K562 (cell line): Measurements from ENCODE around the gene TRMT112. TPM values are rescaled to one million over a fixed set of nuclear protein-coding genes. Genes with fewer than 3 reads are reported as not detected.

ENCODE experiments used
- GTF2E2 ChIP-seq: fragments of 200-800 bp; sonication (Bioruptor generic); IDR thresholded peaks from 2 replicates; pipeline ENCODE4 v1.6.1; 2016; ENCODE audit warnings: missing genetic modification characterization, missing compliant biosample characterization
- HDAC2 ChIP-seq: fragments of 450-650 bp; IDR thresholded peaks from 2 replicates; pipeline ENCODE4 v1.6.1; 2016; ENCODE audit warnings: mild to moderate bottlenecking
- NFATC3 ChIP-seq: fragments of 450-650 bp; IDR thresholded peaks from 2 replicates; pipeline ENCODE4 v1.6.1; 2017; ENCODE audit warnings: mild to moderate bottlenecking
- POLR2AphosphoS2 ChIP-seq: IDR thresholded peaks from 2 replicates; pipeline ENCODE4 v1.6.1; 2012; ENCODE audit warnings: low read length, improper control_type of control experiment
- PURB ChIP-seq: sonication (generic); formaldehyde crosslinking; IDR thresholded peaks from 2 replicates; pipeline ENCODE4 v1.9.0; 2021; ENCODE audit warnings: low read depth, mild to moderate bottlenecking, missing genetic modification reagents
- RAD21 ChIP-seq, 2 experiments: fragments of 250-450 bp in 1 of 2; fragments of 450-650 bp in 1 of 2; sonication (Bioruptor Pico) in 1 of 2; formaldehyde crosslinking in 1 of 2; IDR thresholded peaks in 1 of 2; conservative IDR thresholded peaks in 1 of 2; 2 replicates each; pipeline versions ENCODE4 v1.4.0 to v1.8.0; 2020 to 2022; ENCODE audit warnings: mild to moderate bottlenecking in 2 of 2, moderate library complexity in 1 of 2
- TAL1 ChIP-seq: fragments of 450-650 bp; IDR thresholded peaks from 2 replicates; pipeline ENCODE4 v1.6.1; 2016; ENCODE audit warnings: mild to moderate bottlenecking
- TBP ChIP-seq: optimal IDR thresholded peaks from 2 replicates; pipeline ENCODE3; 2011; ENCODE audit warnings: low read depth, low read length, improper control_type of control experiment
- TCF3 ChIP-seq: sonication (generic); formaldehyde crosslinking; IDR thresholded peaks from 2 replicates; pipeline ENCODE4 v1.4.0; 2020; ENCODE audit warnings: mild to moderate bottlenecking, missing genetic modification reagents
- ZNF143 ChIP-seq: sonication (generic); formaldehyde crosslinking; IDR thresholded peaks from 2 replicates; pipeline ENCODE4 v1.9.0; 2022; ENCODE audit warnings: mild to moderate bottlenecking, missing genetic modification reagents
- ZNF586 ChIP-seq: fragments of 450-650 bp; formaldehyde crosslinking; conservative IDR thresholded peaks from 2 replicates; pipeline ENCODE4 v1.4.0; 2020; ENCODE audit warnings: mild to moderate bottlenecking, moderate library complexity
- polyA plus RNA-seq, 8 experiments: library from polyadenylated mRNA; depleted of rRNA in 4 of 8; stranded (reverse) in 5 of 8; unstranded in 3 of 8; fragments of >200 nt; fragmentation: Nextera tagmentation in 2 of 8; fragmentation: Illumina TruSeq in 1 of 8; extraction: Ambion mirVana in 2 of 8; extraction: Trizol in 1 of 8; gene quantifications; 2 replicates each; pipeline versions ENCODE4 v1.2.1 to v1.2.3, GENCODE V29; 2011 to 2014; ENCODE audit warnings: inconsistent platforms in 1 of 8, missing spikeins in 1 of 8
- total RNA-seq, 7 experiments: library from RNA; depleted of rRNA in 6 of 7; stranded (reverse); fragments of >200 nt in 6 of 7; fragmentation: Illumina TruSeq in 2 of 7; extraction: Trizol in 2 of 7; gene quantifications; 2 replicates each; pipeline versions ENCODE4 v1.2.1 to v1.2.3, GENCODE V29; 2011 to 2021; ENCODE audit warnings: low replicate concordance in 1 of 7
- TF ChIP-seq, protein P1 (sequence below), 3 experiments: IDR thresholded peaks in 2 of 3; conservative IDR thresholded peaks in 1 of 3; 2 replicates each; pipeline ENCODE4 v1.5.1; 2011 to 2012; ENCODE audit warnings: low read length in 3 of 3, mild to moderate bottlenecking in 3 of 3, control low read depth in 2 of 3, improper control_type of control experiment in 1 of 3, inconsistent platforms in 1 of 3, low read depth in 1 of 3, mixed read lengths in 1 of 3, moderate library complexity in 1 of 3; ENCODE audit not compliant: insufficient read depth in 2 of 3
- TF ChIP-seq, protein P2 (sequence below), 2 experiments: fragments of 450-650 bp in 1 of 2; sonication (generic) in 1 of 2; formaldehyde crosslinking in 1 of 2; IDR thresholded peaks in 1 of 2; conservative IDR thresholded peaks in 1 of 2; 2 replicates each; pipeline versions ENCODE4 v1.6.1 to v1.8.1; 2016 to 2023; ENCODE audit warnings: mild to moderate bottlenecking in 2 of 2, moderate library complexity in 2 of 2, inconsistent platforms in 1 of 2, missing genetic modification reagents in 1 of 2
- TF ChIP-seq, protein P3 (sequence below): fragments of 200-800 bp; sonication (Bioruptor generic); IDR thresholded peaks from 2 replicates; pipeline ENCODE4 v1.6.1; 2016; ENCODE audit warnings: missing genetic modification characterization, missing compliant biosample characterization
- TF ChIP-seq, protein P4 (sequence below): IDR thresholded peaks from 3 replicates; pipeline ENCODE4 v1.6.1; 2011; ENCODE audit warnings: borderline replicate concordance, mild to moderate bottlenecking; ENCODE audit not compliant: insufficient read length, insufficient read depth

TRMT112 gene
- total and polyA plus RNA-seq, 9 of the 15 experiments (the other 6 are each of a cell fraction or from before 2014, with no cell fraction given): 162 to 444 (median 300) TPM

DNA sequence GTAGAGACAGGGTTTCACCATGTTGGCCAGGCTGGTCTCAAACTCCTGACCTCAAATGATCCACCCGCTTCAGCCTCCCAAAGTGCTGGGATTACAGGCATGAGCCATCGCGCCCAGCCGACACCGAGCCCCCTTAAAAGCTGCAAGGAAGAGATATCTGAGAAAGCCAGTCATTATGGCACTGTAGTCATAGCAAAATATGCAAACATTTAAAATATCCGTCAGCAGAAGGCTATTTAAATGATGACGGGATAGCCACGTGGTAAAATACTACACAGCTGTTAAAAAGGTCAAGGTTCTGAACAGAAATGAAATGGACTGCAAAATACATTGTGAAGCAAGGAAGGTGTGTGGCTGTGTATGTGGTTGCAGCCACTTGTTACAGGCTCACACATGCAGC is 16.2 kb upstream of the TRMT112 start (continued):
- no peak for TF ChIP-seq RAD21 (CRISPR knock-in tag; conservative IDR thresholded peaks at IDR 0.05 in 1 of 2, IDR thresholded peaks at IDR 0.05 in 1 of 2)
- TF ChIP-seq, protein P1, sequence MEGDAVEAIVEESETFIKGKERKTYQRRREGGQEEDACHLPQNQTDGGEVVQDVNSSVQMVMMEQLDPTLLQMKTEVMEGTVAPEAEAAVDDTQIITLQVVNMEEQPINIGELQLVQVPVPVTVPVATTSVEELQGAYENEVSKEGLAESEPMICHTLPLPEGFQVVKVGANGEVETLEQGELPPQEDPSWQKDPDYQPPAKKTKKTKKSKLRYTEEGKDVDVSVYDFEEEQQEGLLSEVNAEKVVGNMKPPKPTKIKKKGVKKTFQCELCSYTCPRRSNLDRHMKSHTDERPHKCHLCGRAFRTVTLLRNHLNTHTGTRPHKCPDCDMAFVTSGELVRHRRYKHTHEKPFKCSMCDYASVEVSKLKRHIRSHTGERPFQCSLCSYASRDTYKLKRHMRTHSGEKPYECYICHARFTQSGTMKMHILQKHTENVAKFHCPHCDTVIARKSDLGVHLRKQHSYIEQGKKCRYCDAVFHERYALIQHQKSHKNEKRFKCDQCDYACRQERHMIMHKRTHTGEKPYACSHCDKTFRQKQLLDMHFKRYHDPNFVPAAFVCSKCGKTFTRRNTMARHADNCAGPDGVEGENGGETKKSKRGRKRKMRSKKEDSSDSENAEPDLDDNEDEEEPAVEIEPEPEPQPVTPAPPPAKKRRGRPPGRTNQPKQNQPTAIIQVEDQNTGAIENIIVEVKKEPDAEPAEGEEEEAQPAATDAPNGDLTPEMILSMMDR (IDR thresholded peaks at IDR 0.05 in 2 of 3, conservative IDR thresholded peaks at IDR 0.05 in 1 of 3; ENCODE audit: insufficient read depth in 2 of 3, low read depth in 1 of 3, low read length in 3 of 3): no peak
- TF ChIP-seq, protein P2, sequence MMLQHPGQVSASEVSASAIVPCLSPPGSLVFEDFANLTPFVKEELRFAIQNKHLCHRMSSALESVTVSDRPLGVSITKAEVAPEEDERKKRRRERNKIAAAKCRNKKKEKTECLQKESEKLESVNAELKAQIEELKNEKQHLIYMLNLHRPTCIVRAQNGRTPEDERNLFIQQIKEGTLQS (IDR thresholded peaks at IDR 0.05): peak; percentile 68
- TF ChIP-seq, protein P2 (CRISPR knock-in tag; conservative IDR thresholded peaks at IDR 0.05): no peak
- no peak for TF ChIP-seq ZNF143
- TF ChIP-seq HDAC2: 0 out of 2 replicates have a peak, but pooled peaks have one; percentile 35
- peak; percentile 37 for TF ChIP-seq TBP
- TF ChIP-seq, protein P3, sequence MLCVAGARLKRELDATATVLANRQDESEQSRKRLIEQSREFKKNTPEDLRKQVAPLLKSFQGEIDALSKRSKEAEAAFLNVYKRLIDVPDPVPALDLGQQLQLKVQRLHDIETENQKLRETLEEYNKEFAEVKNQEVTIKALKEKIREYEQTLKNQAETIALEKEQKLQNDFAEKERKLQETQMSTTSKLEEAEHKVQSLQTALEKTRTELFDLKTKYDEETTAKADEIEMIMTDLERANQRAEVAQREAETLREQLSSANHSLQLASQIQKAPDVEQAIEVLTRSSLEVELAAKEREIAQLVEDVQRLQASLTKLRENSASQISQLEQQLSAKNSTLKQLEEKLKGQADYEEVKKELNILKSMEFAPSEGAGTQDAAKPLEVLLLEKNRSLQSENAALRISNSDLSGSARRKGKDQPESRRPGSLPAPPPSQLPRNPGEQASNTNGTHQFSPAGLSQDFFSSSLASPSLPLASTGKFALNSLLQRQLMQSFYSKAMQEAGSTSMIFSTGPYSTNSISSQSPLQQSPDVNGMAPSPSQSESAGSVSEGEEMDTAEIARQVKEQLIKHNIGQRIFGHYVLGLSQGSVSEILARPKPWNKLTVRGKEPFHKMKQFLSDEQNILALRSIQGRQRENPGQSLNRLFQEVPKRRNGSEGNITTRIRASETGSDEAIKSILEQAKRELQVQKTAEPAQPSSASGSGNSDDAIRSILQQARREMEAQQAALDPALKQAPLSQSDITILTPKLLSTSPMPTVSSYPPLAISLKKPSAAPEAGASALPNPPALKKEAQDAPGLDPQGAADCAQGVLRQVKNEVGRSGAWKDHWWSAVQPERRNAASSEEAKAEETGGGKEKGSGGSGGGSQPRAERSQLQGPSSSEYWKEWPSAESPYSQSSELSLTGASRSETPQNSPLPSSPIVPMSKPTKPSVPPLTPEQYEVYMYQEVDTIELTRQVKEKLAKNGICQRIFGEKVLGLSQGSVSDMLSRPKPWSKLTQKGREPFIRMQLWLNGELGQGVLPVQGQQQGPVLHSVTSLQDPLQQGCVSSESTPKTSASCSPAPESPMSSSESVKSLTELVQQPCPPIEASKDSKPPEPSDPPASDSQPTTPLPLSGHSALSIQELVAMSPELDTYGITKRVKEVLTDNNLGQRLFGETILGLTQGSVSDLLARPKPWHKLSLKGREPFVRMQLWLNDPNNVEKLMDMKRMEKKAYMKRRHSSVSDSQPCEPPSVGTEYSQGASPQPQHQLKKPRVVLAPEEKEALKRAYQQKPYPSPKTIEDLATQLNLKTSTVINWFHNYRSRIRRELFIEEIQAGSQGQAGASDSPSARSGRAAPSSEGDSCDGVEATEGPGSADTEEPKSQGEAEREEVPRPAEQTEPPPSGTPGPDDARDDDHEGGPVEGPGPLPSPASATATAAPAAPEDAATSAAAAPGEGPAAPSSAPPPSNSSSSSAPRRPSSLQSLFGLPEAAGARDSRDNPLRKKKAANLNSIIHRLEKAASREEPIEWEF (CRISPR knock-in tag): no peak
- TF ChIP-seq TCF3 (CRISPR knock-in tag): peak; percentile 79
- TF ChIP-seq POLR2AphosphoS2: no peak
- no peak for TF ChIP-seq GTF2E2 (tag)
- no peak for TF ChIP-seq NFATC3
- TF ChIP-seq TAL1: peak; percentile 68
- TF ChIP-seq, protein P4, sequence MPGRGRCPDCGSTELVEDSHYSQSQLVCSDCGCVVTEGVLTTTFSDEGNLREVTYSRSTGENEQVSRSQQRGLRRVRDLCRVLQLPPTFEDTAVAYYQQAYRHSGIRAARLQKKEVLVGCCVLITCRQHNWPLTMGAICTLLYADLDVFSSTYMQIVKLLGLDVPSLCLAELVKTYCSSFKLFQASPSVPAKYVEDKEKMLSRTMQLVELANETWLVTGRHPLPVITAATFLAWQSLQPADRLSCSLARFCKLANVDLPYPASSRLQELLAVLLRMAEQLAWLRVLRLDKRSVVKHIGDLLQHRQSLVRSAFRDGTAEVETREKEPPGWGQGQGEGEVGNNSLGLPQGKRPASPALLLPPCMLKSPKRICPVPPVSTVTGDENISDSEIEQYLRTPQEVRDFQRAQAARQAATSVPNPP: no peak
- no peak for TF ChIP-seq PURB (CRISPR knock-in tag)
- no peak for TF ChIP-seq ZNF586 (CRISPR knock-in tag)
